ENCODE measurements around the gene BRCA1.

GRCh38 chr17:43132117-43132516 lies 7.0 kb upstream of the BRCA1 start:
- TF ChIP-seq CTCF (IDR thresholded peaks at IDR 0.05) (no peak), POLR2A (IDR thresholded peaks at IDR 0.05) (no peak)

Data from adrenal gland (tissue), 5 donors.